Testis (tissue), 2 donors: Measurements from ENCODE around the gene WNT2B.

Experiments
- CTCF ChIP-seq, 3 experiments: fragments of 450-650 bp in 2 of 3; fragments of 200-600 bp in 1 of 3; sonication (generic) in 1 of 3; IDR thresholded peaks; one replicate each; pipeline ENCODE4 v1.5.1; 2016 to 2019; ENCODE audit warnings: antibody characterized with exemption in 3 of 3, mild to moderate bottlenecking in 2 of 3, moderate library complexity in 1 of 3
- POLR2A ChIP-seq: fragments of 450-650 bp; IDR thresholded peaks from one replicate; pipeline ENCODE4 v1.6.1; 2017; ENCODE audit warnings: antibody characterized with exemption, mild to moderate bottlenecking, moderate library complexity

- TF ChIP-seq CTCF (IDR thresholded peaks at IDR 0.05) (no peak), POLR2A (no peak)
Observed at GRCh38 chr1:112472142-112472541, 36.6 kb upstream of the WNT2B start.
